HEK293T (cell line): ENCODE results near the gene FRA10AC1.

Source experiments
- BHLHE40 ChIP-seq: fragments of 450-650 bp; IDR thresholded peaks from 2 replicates; pipeline ENCODE4 v1.6.1; 2016; ENCODE audit warnings: mild to moderate bottlenecking, moderate library complexity, borderline replicate concordance
- CTBP1 ChIP-seq: fragments of 450-650 bp; IDR thresholded peaks from 2 replicates; pipeline ENCODE4 v1.6.1; 2016; ENCODE audit warnings: borderline replicate concordance
- ELF4 ChIP-seq: fragments of 450-650 bp; IDR thresholded peaks from 2 replicates; pipeline ENCODE4 v1.6.1; 2017; ENCODE audit warnings: antibody characterized with exemption
- FOXA1 ChIP-seq: fragments of 450-650 bp; IDR thresholded peaks from 2 replicates; pipeline ENCODE4 v1.6.1; 2016; ENCODE audit warnings: mild to moderate bottlenecking
- FOXM1 ChIP-seq: fragments of 450-650 bp; IDR thresholded peaks from 2 replicates; pipeline ENCODE4 v1.6.1; 2017; ENCODE audit warnings: mild to moderate bottlenecking, borderline replicate concordance
- SP1 ChIP-seq: fragments of 450-650 bp; IDR thresholded peaks from 2 replicates; pipeline ENCODE4 v1.6.1; 2017
- SUZ12 ChIP-seq: fragments of 450-650 bp; IDR thresholded peaks from 2 replicates; pipeline ENCODE4 v1.6.1; 2016; ENCODE audit warnings: mild to moderate bottlenecking

GRCh38 chr10:93678805-93679587 is 23.4 kb downstream of the FRA10AC1 start:
- TF ChIP-seq SUZ12, result no peak
- TF ChIP-seq FOXM1, result no peak
- TF ChIP-seq ELF4, result no peak
- no peak for TF ChIP-seq BHLHE40
- no peak for TF ChIP-seq SP1
- no peak for TF ChIP-seq CTBP1
- no peak for TF ChIP-seq FOXA1
